ENCODE data around the gene NUFIP2.

DNA sequence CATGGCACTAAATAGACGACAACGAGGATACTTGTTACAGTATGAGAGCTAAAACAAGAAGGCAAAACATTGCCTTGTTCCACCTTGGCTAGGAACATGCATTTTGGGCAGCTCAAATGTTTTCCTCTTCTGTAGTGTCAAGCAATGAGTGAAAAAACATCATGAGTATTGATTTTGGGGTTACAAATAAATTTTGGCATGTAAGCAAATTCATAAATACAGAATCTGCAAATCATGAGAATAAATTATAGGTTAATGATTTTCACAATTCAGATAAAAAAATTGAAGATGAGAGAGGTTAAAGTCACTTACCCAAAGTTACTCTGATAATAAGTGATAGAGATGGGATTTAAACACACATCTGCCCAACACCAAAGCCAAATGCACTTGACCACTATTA, 28.4 kb upstream of the NUFIP2 start:
- TF ChIP-seq, protein P1, sequence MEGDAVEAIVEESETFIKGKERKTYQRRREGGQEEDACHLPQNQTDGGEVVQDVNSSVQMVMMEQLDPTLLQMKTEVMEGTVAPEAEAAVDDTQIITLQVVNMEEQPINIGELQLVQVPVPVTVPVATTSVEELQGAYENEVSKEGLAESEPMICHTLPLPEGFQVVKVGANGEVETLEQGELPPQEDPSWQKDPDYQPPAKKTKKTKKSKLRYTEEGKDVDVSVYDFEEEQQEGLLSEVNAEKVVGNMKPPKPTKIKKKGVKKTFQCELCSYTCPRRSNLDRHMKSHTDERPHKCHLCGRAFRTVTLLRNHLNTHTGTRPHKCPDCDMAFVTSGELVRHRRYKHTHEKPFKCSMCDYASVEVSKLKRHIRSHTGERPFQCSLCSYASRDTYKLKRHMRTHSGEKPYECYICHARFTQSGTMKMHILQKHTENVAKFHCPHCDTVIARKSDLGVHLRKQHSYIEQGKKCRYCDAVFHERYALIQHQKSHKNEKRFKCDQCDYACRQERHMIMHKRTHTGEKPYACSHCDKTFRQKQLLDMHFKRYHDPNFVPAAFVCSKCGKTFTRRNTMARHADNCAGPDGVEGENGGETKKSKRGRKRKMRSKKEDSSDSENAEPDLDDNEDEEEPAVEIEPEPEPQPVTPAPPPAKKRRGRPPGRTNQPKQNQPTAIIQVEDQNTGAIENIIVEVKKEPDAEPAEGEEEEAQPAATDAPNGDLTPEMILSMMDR (IDR thresholded peaks at IDR 0.05) = no peak
- no peak for TF ChIP-seq POLR2A (IDR thresholded peaks at IDR 0.05; ENCODE audit: low read depth)
- no peak for TF ChIP-seq EP300 (IDR thresholded peaks at IDR 0.05)
- TF ChIP-seq POLR2AphosphoS5 (IDR thresholded peaks at IDR 0.05) = no peak

All from esophagus muscularis mucosa (tissue), 4 donors.